Neural progenitor cell (in vitro differentiated cells): ENCODE measurements around the gene SLC7A9. TPM values are rescaled to one million over a fixed set of nuclear protein-coding genes. Genes with fewer than 3 reads are reported as not detected.

Experiments
- DNase-seq: peaks from one replicate; pipeline ENCODE4 v3.0.0-alpha.2; 2016; ENCODE audit warnings: low spot score
- H2AFZ ChIP-seq: fragments of 200-600 bp; sonication (generic); replicated peaks from 2 replicates; pipeline ENCODE4 v1.6.1; 2016; ENCODE audit warnings: antibody characterized with exemption
- H3F3A ChIP-seq: fragments of 200-600 bp; sonication (generic); 2 replicates; pipeline ENCODE4 v1.6.1; 2016; ENCODE audit warnings: antibody characterized with exemption, low read depth
- H3K27ac ChIP-seq: fragments of 200-600 bp; sonication (generic); 2 replicates; pipeline ENCODE4 v1.5.1; 2016; ENCODE audit warnings: mild to moderate bottlenecking
- H3K27me3 ChIP-seq: fragments of 200-600 bp; sonication (generic); 2 replicates; pipeline ENCODE4 v1.6.1; 2016; ENCODE audit warnings: mild to moderate bottlenecking, moderate library complexity
- H3K36me3 ChIP-seq: fragments of 200-600 bp; sonication (generic); 2 replicates; pipeline ENCODE4 v1.5.1; 2016
- H3K4me1 ChIP-seq: fragments of 200-600 bp; sonication (generic); 2 replicates; pipeline ENCODE4 v1.6.1; 2016; ENCODE audit warnings: mixed run types
- H3K4me2 ChIP-seq: fragments of 200-600 bp; sonication (generic); 2 replicates; pipeline ENCODE4 v1.6.1; 2016
- H3K4me3 ChIP-seq: fragments of 200-600 bp; sonication (generic); 2 replicates; pipeline ENCODE4 v1.5.1; 2016
- H3K79me2 ChIP-seq: fragments of 200-600 bp; sonication (generic); 2 replicates; pipeline ENCODE4 v1.6.1; 2016; ENCODE audit warnings: low read depth
- H3K9ac ChIP-seq: fragments of 200-600 bp; sonication (generic); 2 replicates; pipeline ENCODE4 v1.6.1; 2016
- H3K9me3 ChIP-seq: fragments of 200-600 bp; sonication (generic); 2 replicates; pipeline ENCODE4 v1.5.1; 2016; ENCODE audit warnings: low read depth
- H4K20me1 ChIP-seq: fragments of 200-600 bp; sonication (generic); 2 replicates; pipeline ENCODE4 v1.6.1; 2016; ENCODE audit warnings: low read depth
- H3K27ac Mint-ChIP-seq: 3 replicates; pipeline ENCODE4 v1.8.0; 2021; ENCODE audit warnings: mixed read lengths
- H3K27me3 Mint-ChIP-seq: 2 replicates; pipeline ENCODE4 v1.8.0; 2022; ENCODE audit warnings: low read depth, mild to moderate bottlenecking, inconsistent platforms, moderate library complexity, mixed read lengths; ENCODE audit not compliant: insufficient read depth
- H3K36me3 Mint-ChIP-seq: 3 replicates; pipeline ENCODE4 v1.8.0; 2021; ENCODE audit warnings: mixed read lengths
- H3K4me1 Mint-ChIP-seq: 3 replicates; pipeline ENCODE4 v1.8.0; 2021; ENCODE audit warnings: mixed read lengths
- H3K4me3 Mint-ChIP-seq: 3 replicates; pipeline ENCODE4 v1.8.0; 2021; ENCODE audit warnings: mild to moderate bottlenecking, moderate library complexity, mixed read lengths
- H3K9me3 Mint-ChIP-seq: 3 replicates; pipeline ENCODE4 v1.8.0; 2020; ENCODE audit warnings: mixed read lengths
- EZH2 ChIP-seq: fragments of 200-600 bp; sonication (generic); IDR thresholded peaks from 2 replicates; pipeline ENCODE4 v1.6.1; 2017; ENCODE audit warnings: antibody characterized with exemption, mild to moderate bottlenecking, moderate library complexity
- EZH2phosphoT487 ChIP-seq: fragments of 200-600 bp; sonication (generic); IDR thresholded peaks from 2 replicates; pipeline ENCODE4 v1.6.1; 2017; ENCODE audit warnings: antibody characterized with exemption
- total RNA-seq: library from RNA; depleted of rRNA; stranded (reverse); fragments of >200 nt; gene quantifications from 2 replicates; pipeline ENCODE4 v1.2.3, GENCODE V29; 2015; ENCODE audit warnings: low replicate concordance
- TF ChIP-seq, protein P1 (sequence below): fragments of 200-600 bp; sonication (generic); IDR thresholded peaks from 2 replicates; pipeline ENCODE4 v1.5.1; 2017; ENCODE audit warnings: antibody characterized with exemption, mild to moderate bottlenecking

SLC7A9 gene
- total RNA-seq, 1 donor from 2014 or later, result not detected

DNA sequence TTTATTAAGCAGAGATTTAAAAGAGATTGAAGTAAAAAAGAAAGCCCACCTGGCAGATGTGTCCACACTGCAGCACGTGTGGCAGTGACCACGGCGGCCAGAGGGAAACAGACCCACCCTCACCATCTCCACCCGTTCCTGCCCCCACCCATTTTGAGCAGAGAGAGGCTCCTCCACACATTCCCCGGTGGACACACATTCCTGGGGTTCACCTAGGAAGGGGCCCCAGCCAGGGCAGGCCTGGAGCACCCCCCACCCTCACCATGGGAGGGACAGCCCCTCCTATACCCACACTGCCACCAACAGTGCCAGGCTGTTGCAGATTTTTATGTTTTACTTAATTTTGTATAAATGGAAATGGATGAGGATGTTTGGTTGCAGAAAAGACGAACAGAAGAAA lies 54.9 kb downstream of the SLC7A9 start:
- no peak overlapping the region for H3K4me3 Mint-ChIP-seq

GRCh38 chr19:32813862-32814425 lies 55.6 kb downstream of the SLC7A9 start:
- no peaks in the 10 kb centered on the region for H3F3A ChIP-seq
- no peak overlapping the region for H3K4me2 ChIP-seq
- no peak overlapping the region for H3K27ac Mint-ChIP-seq
- H3K4me1 Mint-ChIP-seq, result peaks cover 18% of the 10 kb centered on the region
- no peaks in the 10 kb centered on the region for H3K79me2 ChIP-seq
- H4K20me1 ChIP-seq, result no peaks in the 10 kb centered on the region
- H3K9me3 ChIP-seq, result no peaks in the 10 kb centered on the region
- no peaks in the 10 kb centered on the region for H3K36me3 Mint-ChIP-seq
- DNase-seq, result no peak
- H3K4me1 ChIP-seq, result peaks cover 5% of the 10 kb centered on the region
- no peak overlapping the region for H3K4me3 ChIP-seq
- no peaks in the 10 kb centered on the region for H3K27me3 ChIP-seq
- H3K27ac ChIP-seq, result no peak overlapping the region
- H2AFZ ChIP-seq, result peak overlapping the region; percentile 76
- no peak overlapping the region for H3K4me3 Mint-ChIP-seq
- H3K9me3 Mint-ChIP-seq, result no peaks in the 10 kb centered on the region
- peaks cover 6% of the 10 kb centered on the region for H3K27me3 Mint-ChIP-seq
- H3K36me3 ChIP-seq, result no peaks in the 10 kb centered on the region
- no peak overlapping the region for H3K9ac ChIP-seq
- TF ChIP-seq, protein P1, sequence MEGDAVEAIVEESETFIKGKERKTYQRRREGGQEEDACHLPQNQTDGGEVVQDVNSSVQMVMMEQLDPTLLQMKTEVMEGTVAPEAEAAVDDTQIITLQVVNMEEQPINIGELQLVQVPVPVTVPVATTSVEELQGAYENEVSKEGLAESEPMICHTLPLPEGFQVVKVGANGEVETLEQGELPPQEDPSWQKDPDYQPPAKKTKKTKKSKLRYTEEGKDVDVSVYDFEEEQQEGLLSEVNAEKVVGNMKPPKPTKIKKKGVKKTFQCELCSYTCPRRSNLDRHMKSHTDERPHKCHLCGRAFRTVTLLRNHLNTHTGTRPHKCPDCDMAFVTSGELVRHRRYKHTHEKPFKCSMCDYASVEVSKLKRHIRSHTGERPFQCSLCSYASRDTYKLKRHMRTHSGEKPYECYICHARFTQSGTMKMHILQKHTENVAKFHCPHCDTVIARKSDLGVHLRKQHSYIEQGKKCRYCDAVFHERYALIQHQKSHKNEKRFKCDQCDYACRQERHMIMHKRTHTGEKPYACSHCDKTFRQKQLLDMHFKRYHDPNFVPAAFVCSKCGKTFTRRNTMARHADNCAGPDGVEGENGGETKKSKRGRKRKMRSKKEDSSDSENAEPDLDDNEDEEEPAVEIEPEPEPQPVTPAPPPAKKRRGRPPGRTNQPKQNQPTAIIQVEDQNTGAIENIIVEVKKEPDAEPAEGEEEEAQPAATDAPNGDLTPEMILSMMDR, result no peak
- TF ChIP-seq EZH2phosphoT487, result no peak
- TF ChIP-seq EZH2, result no peak

More for the DNA sequence above, 54.9 kb downstream of the SLC7A9 start:
- Histone ChIP-seq H3K27me3 (no peaks in the 10 kb centered on the region), H4K20me1 (no peaks in the 10 kb centered on the region), H3F3A (no peaks in the 10 kb centered on the region), H3K9ac (no peak overlapping the region), H3K36me3 (no peaks in the 10 kb centered on the region), H3K4me3 (no peak overlapping the region), H2AFZ (no peak overlapping the region), H3K27ac (no peak overlapping the region), H3K4me2 (no peak overlapping the region), H3K9me3 (no peaks in the 10 kb centered on the region), H3K79me2 (no peaks in the 10 kb centered on the region), H3K4me1 (peaks cover 5% of the 10 kb centered on the region)
- no peak for DNase-seq
- Mint-ChIP-seq H3K36me3 (no peaks in the 10 kb centered on the region), H3K27ac (no peak overlapping the region), H3K9me3 (no peaks in the 10 kb centered on the region), H3K4me1 (peaks cover 21% of the 10 kb centered on the region), H3K27me3 (peaks cover 5% of the 10 kb centered on the region)
- TF ChIP-seq EZH2phosphoT487, result no peak
- TF ChIP-seq EZH2, result no peak
- TF ChIP-seq, protein P1, result no peak

GRCh38 chr19:32812571-32812970 lies 57.0 kb downstream of the SLC7A9 start:
- no peaks in the 10 kb centered on the region for H4K20me1 ChIP-seq
- H3K4me3 ChIP-seq, result no peak overlapping the region
- H3K36me3 Mint-ChIP-seq, result no peaks in the 10 kb centered on the region
- no peak overlapping the region for H3K27ac Mint-ChIP-seq
- no peaks in the 10 kb centered on the region for H3K9me3 ChIP-seq
- H3K27me3 ChIP-seq, result no peaks in the 10 kb centered on the region
- H3K4me1 ChIP-seq, result peaks cover 5% of the 10 kb centered on the region
- no peak overlapping the region for H2AFZ ChIP-seq
- peaks cover 15% of the 10 kb centered on the region for H3K4me1 Mint-ChIP-seq
- H3F3A ChIP-seq, result no peaks in the 10 kb centered on the region
- H3K27me3 Mint-ChIP-seq, result peaks cover 3% of the 10 kb centered on the region
- H3K4me2 ChIP-seq, result no peak overlapping the region
- H3K27ac ChIP-seq, result no peak overlapping the region
- DNase-seq, result no peak
- TF ChIP-seq EZH2phosphoT487 (no peak), EZH2 (no peak)
- TF ChIP-seq, protein P1, result no peak
- no peak overlapping the region for H3K9ac ChIP-seq
- no peak overlapping the region for H3K4me3 Mint-ChIP-seq
- H3K9me3 Mint-ChIP-seq, result no peaks in the 10 kb centered on the region
- no peaks in the 10 kb centered on the region for H3K79me2 ChIP-seq
- no peaks in the 10 kb centered on the region for H3K36me3 ChIP-seq
